Osteoblast (primary cell): ENCODE results near the gene CREB3. TPM values are rescaled to one million over a fixed set of nuclear protein-coding genes. Genes with fewer than 3 reads are reported as not detected.

Experiments
- DNase-seq: peaks from one replicate; pipeline ENCODE4 v3.0.0; 2011; ENCODE audit warnings: low spot score, mixed read lengths; ENCODE audit not compliant: insufficient read length; ENCODE audit errors: missing footprints
- H2AFZ ChIP-seq: 2 replicates; pipeline ENCODE4 v1.6.0; 2011; ENCODE audit warnings: mild to moderate bottlenecking, low read length
- H3K27ac ChIP-seq: 2 replicates; pipeline ENCODE4 v1.5.1; 2011; ENCODE audit warnings: mild to moderate bottlenecking, low read depth, low read length, moderate library complexity
- H3K27me3 ChIP-seq: 2 replicates; pipeline ENCODE4 v1.6.0; 2012; ENCODE audit warnings: mild to moderate bottlenecking, control low read depth, inconsistent platforms, low read length, moderate library complexity; ENCODE audit not compliant: insufficient read depth
- H3K36me3 ChIP-seq: 2 replicates; pipeline ENCODE4 v1.5.1; 2011; ENCODE audit warnings: mild to moderate bottlenecking, low read length, control low read depth, moderate library complexity; ENCODE audit not compliant: insufficient read depth
- H3K4me1 ChIP-seq: 2 replicates; pipeline ENCODE4 v1.5.1; 2011; ENCODE audit warnings: mild to moderate bottlenecking, low read length, control low read depth, moderate library complexity; ENCODE audit not compliant: insufficient read depth
- H3K4me2 ChIP-seq: 2 replicates; pipeline ENCODE4 v1.6.0; 2011; ENCODE audit warnings: mild to moderate bottlenecking, low read length; ENCODE audit not compliant: insufficient read depth
- H3K4me3 ChIP-seq: fragments of 200-600 bp; sonication (generic); 3 replicates; pipeline ENCODE4 v1.5.1; 2012; ENCODE audit warnings: mild to moderate bottlenecking, low read length, inconsistent platforms; ENCODE audit not compliant: insufficient read depth
- H3K79me2 ChIP-seq: 2 replicates; pipeline ENCODE4 v1.6.0; 2012; ENCODE audit warnings: mild to moderate bottlenecking, low read length, control low read depth, inconsistent platforms; ENCODE audit not compliant: insufficient read depth
- H3K9me3 ChIP-seq: 2 replicates; pipeline ENCODE4 v1.5.1; 2011; ENCODE audit warnings: low read depth, low read length, control low read depth
- H4K20me1 ChIP-seq: 2 replicates; pipeline ENCODE4 v1.6.0; 2012; ENCODE audit warnings: mild to moderate bottlenecking, low read length, control low read depth; ENCODE audit not compliant: insufficient read depth
- CTCF ChIP-seq: IDR thresholded peaks from 2 replicates; pipeline ENCODE4 v1.5.1; 2011; ENCODE audit warnings: mild to moderate bottlenecking, low read depth, low read length, moderate library complexity; ENCODE audit errors: extremely low read depth
- total RNA-seq: library from RNA; depleted of rRNA; stranded (reverse); fragments of >200 nt; gene quantifications from 2 replicates; pipeline ENCODE4 v1.2.3, GENCODE V29; 2012

The CREB3 gene
- total RNA-seq, 1 donor = 64.8 TPM

GRCh38 chr9:35748242-35748857, 15.9 kb downstream of the CREB3 start:
- Histone ChIP-seq H3K4me2 (peak overlapping the region; percentile 89), H3K27ac (peak overlapping the region; percentile 82), H3K4me3 (peak overlapping the region; percentile 92), H3K9me3 (no peaks in the 10 kb centered on the region), H3K36me3 (peaks cover 45% of the 10 kb centered on the region), H3K27me3 (no peaks in the 10 kb centered on the region), H4K20me1 (peaks cover 30% of the 10 kb centered on the region), H3K4me1 (peaks cover 28% of the 10 kb centered on the region), H3K79me2 (peaks cover 63% of the 10 kb centered on the region), H2AFZ (peak overlapping the region; percentile 81)
- DNase-seq = no peak
- TF ChIP-seq CTCF = no peak

- peaks cover 39% of the 10 kb centered on the region for H3K36me3 ChIP-seq
- peaks cover 29% of the 10 kb centered on the region for H4K20me1 ChIP-seq
- H3K4me3 ChIP-seq = peak within 1 kb of the TSS; percentile 92
- peak within 1 kb of the TSS; percentile 87 for H2AFZ ChIP-seq
- H3K4me1 ChIP-seq = peaks cover 28% of the 10 kb centered on the region
- H3K27me3 ChIP-seq = no peaks in the 10 kb centered on the region
- no peaks in the 10 kb centered on the region for H3K9me3 ChIP-seq
- no peak for TF ChIP-seq CTCF
- peak within 1 kb of the TSS; percentile 82 for H3K27ac ChIP-seq
- peaks cover 57% of the 10 kb centered on the region for H3K79me2 ChIP-seq
- peak; percentile 96 for DNase-seq
- peak within 1 kb of the TSS; percentile 89 for H3K4me2 ChIP-seq
Measured at GRCh38 chr9:35748858-35749514, 16.5 kb downstream of the CREB3 start, which contains the start of the genes GBA2 and RGP1. Gene GBA2 (minus strand): TSS chr9:35749228. CDS start chr9:35748704, 524 bp downstream. Gene RGP1 (plus strand): TSS chr9:35749287. CDS start chr9:35749756, 469 bp downstream.

- peak overlapping the region; percentile 87 for H2AFZ ChIP-seq
- peak overlapping the region; percentile 92 for H3K4me3 ChIP-seq
- H3K27me3 ChIP-seq = no peaks in the 10 kb centered on the region
- H3K79me2 ChIP-seq = peaks cover 50% of the 10 kb centered on the region
- peaks cover 28% of the 10 kb centered on the region for H3K4me1 ChIP-seq
- TF ChIP-seq CTCF = no peak
- H3K27ac ChIP-seq = peak overlapping the region; percentile 82
- no peaks in the 10 kb centered on the region for H3K9me3 ChIP-seq
- peak overlapping the region; percentile 89 for H3K4me2 ChIP-seq
- peaks cover 32% of the 10 kb centered on the region for H3K36me3 ChIP-seq
- no peak for DNase-seq
- peaks cover 25% of the 10 kb centered on the region for H4K20me1 ChIP-seq
Measured at GRCh38 chr9:35749515-35750255, 17.2 kb downstream of the CREB3 start.

GRCh38 chr9:35750256-35750531, 17.7 kb downstream of the CREB3 start:
- no peak for TF ChIP-seq CTCF
- H3K36me3 ChIP-seq = peaks cover 33% of the 10 kb centered on the region
- peak overlapping the region; percentile 89 for H3K4me2 ChIP-seq
- DNase-seq = no peak
- no peaks in the 10 kb centered on the region for H3K9me3 ChIP-seq
- peaks cover 28% of the 10 kb centered on the region for H3K4me1 ChIP-seq
- peaks cover 48% of the 10 kb centered on the region for H3K79me2 ChIP-seq
- peak overlapping the region; percentile 82 for H3K27ac ChIP-seq
- peak overlapping the region; percentile 92 for H3K4me3 ChIP-seq
- H3K27me3 ChIP-seq = no peaks in the 10 kb centered on the region
- peaks cover 25% of the 10 kb centered on the region for H4K20me1 ChIP-seq
- peak overlapping the region; percentile 87 for H2AFZ ChIP-seq
